GM12878 (cell line): ENCODE results near the gene PDXP. TPM values are rescaled to one million over a fixed set of nuclear protein-coding genes. Genes with fewer than 3 reads are reported as not detected.

ENCODE experiments used
- ATAC-seq: fragments of 200-7000 bp; cut with Tn5 transposase; 3 replicates; pipeline ENCODE4 v1.9.1; 2020; ENCODE audit warnings: mild to moderate bottlenecking, moderate library complexity
- BruUV-seq: library from RNA; stranded (reverse); fragments of 400-500 nt; replicated peaks from 2 replicates; lab custom pipeline; 2021; lab: Mats Ljungman, UMichigan
- CTCF ChIA-PET: fragments of 300-600 bp; sonication (Branson Sonifier 250); formaldehyde crosslinking; extraction: SDS; loops from one replicate; lab custom pipeline; 2021; ENCODE audit warnings: inconsistent platforms; lab: Yijun Ruan, JAX
- POLR2A ChIA-PET: fragments of 350-600 bp; formaldehyde crosslinking; extraction: SDS; loops from one replicate; lab custom pipeline; 2021; ENCODE audit warnings: inconsistent platforms; lab: Charles Lee
- RAD21 ChIA-PET: fragments of 300-600 bp; sonication (Branson Sonifier 250); formaldehyde crosslinking; loops from one replicate; lab custom pipeline; 2023; ENCODE audit warnings: antibody characterized with exemption; ENCODE audit not compliant: unreplicated experiment; lab: Charles Lee
- SMC1A ChIA-PET: fragments of 300-600 bp; sonication (Branson Sonifier 250); formaldehyde crosslinking; loops from one replicate; lab custom pipeline; 2023; ENCODE audit not compliant: unreplicated experiment, uncharacterized antibody; lab: Charles Lee
- DNase-seq: peaks from one replicate; pipeline ENCODE4 v3.0.0-alpha.2; 2011; ENCODE audit warnings: low read depth, low spot score
- FAIRE-seq: peaks from 3 replicates; lab custom pipeline; 2011; peaks lifted over from hg19 to GRCh38; lab: Jason Lieb, UNC
- H2AFZ ChIP-seq: 2 replicates; pipeline ENCODE4 v1.6.0; 2011; ENCODE audit warnings: low read depth, low read length, control low read depth; ENCODE audit not compliant: control insufficient read depth
- H3K27ac ChIP-seq: 2 replicates; pipeline ENCODE4 v1.5.1; 2011; ENCODE audit warnings: control low read depth; ENCODE audit not compliant: control insufficient read depth, insufficient read depth
- H3K27me3 ChIP-seq, 2 experiments: replicated peaks in 1 of 2; 2 replicates each; pipeline versions ENCODE4 v1.6.0 to v1.6.1; 2011; ENCODE audit warnings: low read length in 1 of 2; ENCODE audit not compliant: control insufficient read depth in 2 of 2, insufficient read depth in 2 of 2
- H3K36me3 ChIP-seq, 2 experiments: 2 replicates each; pipeline ENCODE4 v1.5.1; 2011; ENCODE audit warnings: low read length in 1 of 2; ENCODE audit not compliant: control insufficient read depth in 2 of 2, insufficient read depth in 2 of 2
- H3K4me1 ChIP-seq: 2 replicates; pipeline ENCODE4 v1.6.1; 2011; ENCODE audit warnings: mild to moderate bottlenecking, low read length, moderate library complexity, mixed read lengths; ENCODE audit not compliant: control insufficient read depth, insufficient read depth
- H3K4me2 ChIP-seq: 2 replicates; pipeline ENCODE4 v1.6.0; 2011; ENCODE audit warnings: control low read depth; ENCODE audit not compliant: control insufficient read depth, insufficient read depth
- H3K4me3 ChIP-seq: fragments of 200-600 bp; sonication (generic); 2 replicates; pipeline ENCODE4 v1.5.1; 2016
- H3K79me2 ChIP-seq: 2 replicates; pipeline ENCODE4 v1.6.0; 2011; ENCODE audit warnings: low read length; ENCODE audit not compliant: control insufficient read depth, insufficient read depth
- H3K9ac ChIP-seq: 2 replicates; pipeline ENCODE4 v1.8.0; 2011; ENCODE audit warnings: low read length, control low read depth, mixed read lengths; ENCODE audit not compliant: control insufficient read depth, insufficient read depth
- H3K9me3 ChIP-seq: replicated peaks from 3 replicates; pipeline ENCODE4 v1.5.1; 2011; ENCODE audit warnings: mild to moderate bottlenecking, low read length; ENCODE audit not compliant: control insufficient read depth, insufficient read depth
- H4K20me1 ChIP-seq: 2 replicates; pipeline ENCODE4 v1.6.0; 2011; ENCODE audit not compliant: control insufficient read depth, insufficient read depth
- BHLHE40 ChIP-seq, 2 experiments: fragments of 450-650 bp in 1 of 2; IDR thresholded peaks; 2 replicates each; pipeline ENCODE4 v1.6.1; 2011 to 2017; ENCODE audit warnings: low read depth in 2 of 2, borderline replicate concordance in 1 of 2, improper control_type of control experiment in 1 of 2, low read length in 1 of 2, mild to moderate bottlenecking in 1 of 2
- CHD1 ChIP-seq: IDR thresholded peaks from 2 replicates; pipeline ENCODE4 v1.6.1; 2012; ENCODE audit warnings: low read depth, low read length, improper control_type of control experiment
- CREM ChIP-seq: IDR thresholded peaks from 2 replicates; pipeline ENCODE4 v1.6.1; 2014; ENCODE audit warnings: antibody characterized with exemption, low read depth
- CUX1 ChIP-seq: IDR thresholded peaks from 2 replicates; pipeline ENCODE4 v1.6.1; 2012; ENCODE audit warnings: improper control_type of control experiment, low read depth, low read length; ENCODE audit not compliant: insufficient replicate concordance
- FOXK2 ChIP-seq: fragments of 450-650 bp; IDR thresholded peaks from 2 replicates; pipeline ENCODE4 v1.6.1; 2017; ENCODE audit warnings: mild to moderate bottlenecking, moderate library complexity
- IKZF1 ChIP-seq: fragments of 450-650 bp; conservative IDR thresholded peaks from 2 replicates; pipeline ENCODE4 v1.6.1; 2017; ENCODE audit warnings: antibody characterized with exemption, mild to moderate bottlenecking
- JUND ChIP-seq: IDR thresholded peaks from 2 replicates; pipeline ENCODE4 v1.6.1; 2012; ENCODE audit warnings: low read depth, mild to moderate bottlenecking, low read length, improper control_type of control experiment, moderate library complexity
- KLF5 ChIP-seq: fragments of 450-650 bp; IDR thresholded peaks from 2 replicates; pipeline ENCODE4 v1.6.1; 2014; ENCODE audit warnings: mild to moderate bottlenecking; ENCODE audit not compliant: partially characterized antibody
- MXI1 ChIP-seq: fragments of 150-350 bp; IDR thresholded peaks from 2 replicates; pipeline ENCODE4 v1.6.1; 2011; ENCODE audit warnings: low read depth, mild to moderate bottlenecking, inconsistent platforms, low read length, improper control_type of control experiment
- MYB ChIP-seq: fragments of 150-350 bp; IDR thresholded peaks from 2 replicates; pipeline ENCODE4 v1.6.1; 2014; ENCODE audit warnings: mild to moderate bottlenecking, low read depth, low read length, borderline replicate concordance
- NFXL1 ChIP-seq: fragments of 450-650 bp; IDR thresholded peaks from 2 replicates; pipeline ENCODE4 v1.6.1; 2017; ENCODE audit warnings: antibody characterized with exemption, mild to moderate bottlenecking, borderline replicate concordance
- PAX5 ChIP-seq: IDR thresholded peaks from 2 replicates; pipeline ENCODE4 v1.6.1; 2011; ENCODE audit warnings: low read depth, low read length, borderline replicate concordance
- POU2F2 ChIP-seq: IDR thresholded peaks from 3 replicates; pipeline ENCODE4 v1.6.1; 2011; ENCODE audit warnings: low read depth, mild to moderate bottlenecking, low read length, borderline replicate concordance
- SMC3 ChIP-seq: IDR thresholded peaks from 2 replicates; pipeline ENCODE4 v1.6.1; 2011; ENCODE audit warnings: low read length, improper control_type of control experiment, borderline replicate concordance
- SRF ChIP-seq, 2 experiments: IDR thresholded peaks; 2 replicates each; pipeline ENCODE4 v1.6.1; 2011; ENCODE audit warnings: low read depth in 2 of 2, low read length in 2 of 2, mild to moderate bottlenecking in 1 of 2, moderate library complexity in 1 of 2
- SUPT20H ChIP-seq: IDR thresholded peaks from 2 replicates; pipeline ENCODE4 v1.6.1; 2011; ENCODE audit warnings: low read depth, mild to moderate bottlenecking, low read length, moderate library complexity, borderline replicate concordance; ENCODE audit not compliant: control insufficient read depth
- TBL1XR1 ChIP-seq: IDR thresholded peaks from 2 replicates; pipeline ENCODE4 v1.6.1; 2012; ENCODE audit warnings: low read depth, low read length, improper control_type of control experiment
- ZNF217 ChIP-seq: fragments of 450-650 bp; IDR thresholded peaks from 2 replicates; pipeline ENCODE4 v1.6.1; 2017; ENCODE audit warnings: antibody characterized with exemption, mild to moderate bottlenecking
- WGBS: methylation state at CpG from one replicate; pipeline ENCODE4 v1.1.6; 2016; ENCODE audit warnings: low lambda C conversion rate; ENCODE audit not compliant: insufficient replicate concordance, insufficient coverage; ENCODE audit errors: missing lambda C conversion rate; 5-methylcytosine and 5-hydroxymethylcytosine counted together
- in situ Hi-C: fragments of 300-500 bp; cut with MboI; formaldehyde crosslinking; loops from 9 replicates; pipeline ENCODE4 v1.14.3; 2018; ENCODE audit warnings: mixed read lengths
- intact Hi-C: fragments of 100-400 bp; cut with micrococcal nuclease; formaldehyde crosslinking; loops from one replicate; pipeline ENCODE4 v1.14.2; 2022; ENCODE audit not compliant: unreplicated experiment
- polyA plus RNA-seq, 11 experiments: library from polyadenylated mRNA; depleted of rRNA in 4 of 11; unstranded in 6 of 11; stranded (reverse) in 5 of 11; fragments of >200 nt; fragmentation: Nextera tagmentation in 4 of 11; fragmentation: Illumina TruSeq in 1 of 11; extraction: Ambion mirVana in 4 of 11; extraction: Trizol in 1 of 11; gene quantifications; 1 replicate in 1 of 11; 2 replicates in 10 of 11; pipeline versions ENCODE4 v1.2.1 to v1.2.3, GENCODE V29; 2011 to 2016; ENCODE audit warnings: inconsistent platforms in 2 of 11, missing spikeins in 2 of 11, low read depth in 1 of 11
- total RNA-seq, 4 experiments: library from RNA; depleted of rRNA in 3 of 4; stranded (reverse); fragments of >200 nt in 3 of 4; fragmentation: Illumina TruSeq in 1 of 4; extraction: Trizol in 1 of 4; gene quantifications; 2 replicates each; pipeline versions ENCODE4 v1.2.1 to v1.2.3, GENCODE V29; 2013 to 2021

The PDXP gene
- total and polyA plus RNA-seq, 10 of the 15 experiments (the other 5 are each of a cell fraction or from before 2014, with no cell fraction given) = 4.4 to 56.7 (median 34.6) TPM

GRCh38 chr22:37696657-37697537 lies 38.4 kb downstream of the PDXP start, which contains the start of gene TRIOBP (continued):
- TF ChIP-seq BHLHE40 (IDR thresholded peaks at IDR 0.05; ENCODE audit: borderline replicate concordance in 1 of 2, low read depth in 2 of 2, low read length in 1 of 2) = peak in 1 of 2 experiments; percentile 87; a peak in 2 of 4 replicates
- no peak for TF ChIP-seq TBL1XR1
- TF ChIP-seq JUND = no peak
- no peak for TF ChIP-seq SMC3
- no peak for TF ChIP-seq SRF (IDR thresholded peaks at IDR 0.05; ENCODE audit: low read depth in 2 of 2, low read length in 2 of 2)
- TF ChIP-seq IKZF1 = no peak
- TF ChIP-seq MYB = no peak
- no peak for TF ChIP-seq FOXK2

GRCh38 chr22:37697538-37697835 lies 39.0 kb downstream of the PDXP start:
- Histone ChIP-seq H4K20me1 (no peaks in the 10 kb centered on the region), H3K4me1 (no peaks in the 10 kb centered on the region; the same call in 1 of the 2 replicates), H3K27ac (no peak overlapping the region), H2AFZ (no peak overlapping the region), H3K79me2 (no peaks in the 10 kb centered on the region), H3K36me3 (peaks cover under 1 to 6% of the 10 kb centered on the region in 2 experiments; a peak in 3 of 4 replicates), H3K9me3 (no peaks in the 10 kb centered on the region), H3K4me2 (no peak overlapping the region), H3K4me3 (no peak overlapping the region), H3K9ac (no peak overlapping the region), H3K27me3 (no peaks in the 10 kb centered on the region)
- ChIA-PET POLR2A (interaction anchor here (0.5 kb wide), 1 partner anchor 95 kb away, joined by 5 read pairs; no protein-coding TSS in a partner anchor), RAD21 (interaction anchor here (0.7 kb wide), 2 partner anchors 66 to 84 kb away, joined by 3 to 4 read pairs; no protein-coding TSS in a partner anchor), CTCF (no interaction called here), SMC1A (no interaction called here)
- in situ Hi-C loops = no loop called here
- FAIRE-seq (no peak), ATAC-seq (no peak), DNase-seq (no peak)
- intact Hi-C loops = no loop called here
- no TSS peak for BruUV-seq
- 86% methylated on average over 3 of the region's 3 CpGs for WGBS
- TF ChIP-seq POU2F2 (no peak), SUPT20H (no peak), NFXL1 (no peak), MXI1 (no peak), KLF5 (no peak), PAX5 (no peak), CREM (no peak), ZNF217 (no peak), CUX1 (no peak), CHD1 (no peak)
